AG04450 (cell line): Measurements from ENCODE around the gene GFM1. TPM values are rescaled to one million over a fixed set of nuclear protein-coding genes. Genes with fewer than 3 reads are reported as not detected.

ENCODE experiments used
- CTCF ChIA-PET: fragments of 300-600, 350-600 bp; formaldehyde crosslinking; extraction: SDS; loops from one replicate; lab custom pipeline; 2022; ENCODE audit warnings: antibody characterized with exemption, inconsistent platforms; lab: Charles Lee
- POLR2A ChIA-PET: fragments of 350-600 bp; formaldehyde crosslinking; extraction: SDS; loops from one replicate; lab custom pipeline; 2021; ENCODE audit warnings: antibody characterized with exemption, inconsistent platforms; lab: Yijun Ruan, JAX
- DNase-seq: peaks from one replicate; pipeline ENCODE4 v3.0.0-alpha.2; 2011; ENCODE audit warnings: low read depth, low spot score
- H3K27ac ChIP-seq: one replicate; pipeline ENCODE4 v1.5.1; 2012; ENCODE audit warnings: low read depth, low read length, control low read depth
- H3K27me3 ChIP-seq: one replicate; pipeline ENCODE4 v1.6.0; 2012; ENCODE audit warnings: low read length; ENCODE audit not compliant: control insufficient read depth, insufficient read depth
- H3K4me3 ChIP-seq: 2 replicates; pipeline ENCODE4 v1.5.1; 2011; ENCODE audit warnings: mild to moderate bottlenecking, low read depth, low read length, control low read depth
- H3K9me3 ChIP-seq: 2 replicates; pipeline ENCODE4 v1.5.1; 2012; ENCODE audit warnings: low read length; ENCODE audit not compliant: control insufficient read depth, insufficient read depth
- CTCF ChIP-seq: IDR thresholded peaks from 2 replicates; pipeline ENCODE4 v1.5.1; 2011; ENCODE audit warnings: low read depth, low read length, control low read depth, inconsistent platforms
- polyA plus RNA-seq: library from polyadenylated mRNA; depleted of rRNA; stranded (reverse); fragments of >200 nt; gene quantifications from 2 replicates; pipeline ENCODE4 v1.2.3, GENCODE V29; 2011; rRNA removed
- small RNA-seq: library from RNA; depleted of rRNA; stranded (forward); fragments of <200 nt; gene quantifications from one replicate; pipeline ENCODE3, GENCODE V24; 2012; ENCODE audit warnings: low read depth; ENCODE audit not compliant: insufficient read length

Gene GFM1
- polyA plus RNA-seq, 1 experiment, result 22.2 TPM

DNA sequence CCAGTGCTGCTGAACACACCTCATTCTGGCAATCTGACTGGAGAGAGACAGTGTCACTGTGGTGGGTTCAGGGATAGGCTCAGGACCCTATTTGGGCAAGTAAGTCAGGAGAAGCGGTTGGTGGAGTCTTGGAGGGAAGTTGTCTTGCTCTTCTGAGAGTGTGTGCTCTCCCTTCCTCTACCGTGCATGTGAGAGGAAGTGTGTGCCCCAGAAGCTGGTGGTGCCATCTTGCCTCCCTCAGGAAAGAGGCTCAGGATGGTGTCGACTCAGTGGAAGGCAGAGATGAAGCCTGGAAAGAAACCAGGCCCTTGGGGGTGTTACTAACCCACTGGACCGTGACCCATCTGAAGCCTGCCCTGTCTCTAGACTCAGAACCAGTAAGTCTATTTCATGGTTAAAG lies 94.8 kb downstream of the GFM1 start:
- H3K9me3 ChIP-seq, result peaks cover 9% of the 10 kb centered on the region
- no peak for TF ChIP-seq CTCF
- DNase-seq, result no peak
- peak overlapping the region; percentile 89 for H3K27ac ChIP-seq
- H3K27me3 ChIP-seq, result no peaks in the 10 kb centered on the region
- CTCF ChIA-PET, result interaction anchor here (5.4 kb wide), 1 partner anchor 12 kb away, joined by 37 read pairs; no protein-coding TSS in a partner anchor
- POLR2A ChIA-PET, result no interaction called here
- no peak overlapping the region for H3K4me3 ChIP-seq

GRCh38 chr3:158739661-158740060 lies 95.3 kb downstream of the GFM1 start:
- Histone ChIP-seq H3K27ac (no peak overlapping the region), H3K4me3 (no peak overlapping the region), H3K27me3 (no peaks in the 10 kb centered on the region), H3K9me3 (peaks cover 9% of the 10 kb centered on the region)
- TF ChIP-seq CTCF, result no peak
- ChIA-PET POLR2A (no interaction called here), CTCF (interaction anchor here (5.4 kb wide), 1 partner anchor 12 kb away, joined by 37 read pairs; no protein-coding TSS in a partner anchor)
- no peak for DNase-seq

Small RNA genes within 50 kb of the gene (small RNA-seq; reads per million reads assigned to genes)
- gene AC025033.1 (not detected), gene AC080013.6 (not detected)

Other genes with a start within 250 kb of the GFM1 start
- gene MLF1, start 73.3 kb upstream of the GFM1 start, polyA plus RNA-seq, result 6.7 and 10.1 TPM in 2 replicates
- 281 and 347 TPM in 2 replicates for gene LXN, start 28.1 kb downstream of the GFM1 start, polyA plus RNA-seq
- gene RARRES1, start 87.9 kb downstream of the GFM1 start, polyA plus RNA-seq, result 39.0 and 50.4 TPM in 2 replicates
- 69.6 and 89.9 TPM in 2 replicates for gene MFSD1, start 157.5 kb downstream of the GFM1 start, polyA plus RNA-seq